Measurements from ENCODE around the gene PLXDC2.

Gene PLXDC2

GRCh38 chr10:20144268-20144667, 328.0 kb downstream of the PLXDC2 start:
- no peak overlapping the region for H3K4me3 ChIP-seq (ENCODE audit: low read depth, low read length)
- H2AFZ ChIP-seq = no peak overlapping the region
- no peak for TF ChIP-seq CTCF (IDR thresholded peaks at IDR 0.05)
- H3K9ac ChIP-seq = no peak overlapping the region
- no peaks in the 10 kb centered on the region for H3K36me3 ChIP-seq (ENCODE audit: control insufficient read depth, insufficient read depth, low read length)
- H3K9me3 ChIP-seq (ENCODE audit: control insufficient read depth, low read length) = no peaks in the 10 kb centered on the region
- no peaks in the 10 kb centered on the region for H3K27me3 ChIP-seq (ENCODE audit: control insufficient read depth, insufficient read depth, low read length)
- H3K27ac ChIP-seq = no peak overlapping the region
- H3K79me2 ChIP-seq = peaks cover 3% of the 10 kb centered on the region
- H3K4me2 ChIP-seq (ENCODE audit: low read length) = no peak overlapping the region
- no peaks in the 10 kb centered on the region for H3K4me1 ChIP-seq

- H3K4me3 ChIP-seq (ENCODE audit: low read depth, low read length) = no peak overlapping the region
- H3K36me3 ChIP-seq (ENCODE audit: control insufficient read depth, insufficient read depth, low read length) = no peaks in the 10 kb centered on the region
- H3K4me1 ChIP-seq = no peaks in the 10 kb centered on the region
- H3K27ac ChIP-seq = no peak overlapping the region
- TF ChIP-seq CTCF (IDR thresholded peaks at IDR 0.05) = no peak
- H3K9me3 ChIP-seq (ENCODE audit: control insufficient read depth, low read length) = no peaks in the 10 kb centered on the region
- no peaks in the 10 kb centered on the region for H3K27me3 ChIP-seq (ENCODE audit: control insufficient read depth, insufficient read depth, low read length)
- H3K4me2 ChIP-seq (ENCODE audit: low read length) = no peak overlapping the region
- H3K79me2 ChIP-seq = peaks cover 3% of the 10 kb centered on the region
- no peak overlapping the region for H2AFZ ChIP-seq
- H3K9ac ChIP-seq = no peak overlapping the region
Observed at GRCh38 chr10:20146004-20146403, 329.8 kb downstream of the PLXDC2 start.

GRCh38 chr10:20147684-20148083, 331.5 kb downstream of the PLXDC2 start:
- Histone ChIP-seq H3K9me3 (ENCODE audit: control insufficient read depth, low read length) (no peaks in the 10 kb centered on the region), H3K4me3 (ENCODE audit: low read depth, low read length) (no peak overlapping the region), H3K36me3 (ENCODE audit: control insufficient read depth, insufficient read depth, low read length) (no peaks in the 10 kb centered on the region), H3K4me2 (ENCODE audit: low read length) (no peak overlapping the region), H3K79me2 (peaks cover 3% of the 10 kb centered on the region), H2AFZ (no peak overlapping the region), H3K9ac (no peak overlapping the region), H3K27me3 (ENCODE audit: control insufficient read depth, insufficient read depth, low read length) (no peaks in the 10 kb centered on the region), H3K4me1 (peaks cover 3% of the 10 kb centered on the region), H3K27ac (no peak overlapping the region)
- no peak for TF ChIP-seq CTCF (IDR thresholded peaks at IDR 0.05)

GRCh38 chr10:20156511-20156910, 340.3 kb downstream of the PLXDC2 start:
- no peaks in the 10 kb centered on the region for H3K27me3 ChIP-seq (ENCODE audit: control insufficient read depth, insufficient read depth, low read length)
- H3K79me2 ChIP-seq = peaks cover 6% of the 10 kb centered on the region
- no peak overlapping the region for H2AFZ ChIP-seq
- H3K4me3 ChIP-seq (ENCODE audit: low read depth, low read length) = no peak overlapping the region
- no peak overlapping the region for H3K27ac ChIP-seq
- peaks cover 21% of the 10 kb centered on the region for H3K4me1 ChIP-seq
- H3K36me3 ChIP-seq (ENCODE audit: control insufficient read depth, insufficient read depth, low read length) = no peaks in the 10 kb centered on the region
- no peak overlapping the region for H3K9ac ChIP-seq
- H3K9me3 ChIP-seq (ENCODE audit: control insufficient read depth, low read length) = no peaks in the 10 kb centered on the region
- TF ChIP-seq CTCF (IDR thresholded peaks at IDR 0.05) = no peak
- H3K4me2 ChIP-seq (ENCODE audit: low read length) = no peak overlapping the region

GRCh38 chr10:20157314-20157713, 341.1 kb downstream of the PLXDC2 start:
- H3K4me1 ChIP-seq = peaks cover 18% of the 10 kb centered on the region

More at GRCh38 chr10:20157314-20157713, 341.1 kb downstream of the PLXDC2 start:
- Histone ChIP-seq H3K79me2 (peaks cover 6% of the 10 kb centered on the region), H3K27ac (peak overlapping the region; percentile 6), H3K4me2 (ENCODE audit: low read length) (no peak overlapping the region), H3K4me3 (ENCODE audit: low read depth, low read length) (no peak overlapping the region), H2AFZ (no peak overlapping the region), H3K9me3 (ENCODE audit: control insufficient read depth, low read length) (no peaks in the 10 kb centered on the region), H3K27me3 (ENCODE audit: control insufficient read depth, insufficient read depth, low read length) (no peaks in the 10 kb centered on the region), H3K9ac (no peak overlapping the region), H3K36me3 (ENCODE audit: control insufficient read depth, insufficient read depth, low read length) (no peaks in the 10 kb centered on the region)
- no peak for TF ChIP-seq CTCF (IDR thresholded peaks at IDR 0.05)

Data from parathyroid adenoma (tissue), 2 donors.